PC-3 (cell line): Measurements from ENCODE around the gene OR4P4. TPM values are rescaled to one million over a fixed set of nuclear protein-coding genes. Genes with fewer than 3 reads are reported as not detected.

Experiments used
- ATAC-seq: fragments of 200-7000 bp; cut with Tn5 transposase; 2 replicates; pipeline ENCODE4 v1.9.1; 2020; ENCODE audit warnings: mild to moderate bottlenecking, moderate library complexity
- Bru-seq: library from RNA; stranded (reverse); fragments of 400-500 nt; gene quantifications from one replicate; lab custom pipeline; 2021; lab: Mats Ljungman, UMichigan
- BruChase-seq, 2 experiments: library from RNA; stranded (reverse); fragments of 400-500 nt; gene quantifications; one replicate each; lab custom pipeline; 2021; lab: Mats Ljungman, UMichigan
- BruUV-seq: library from RNA; stranded (reverse); fragments of 400-500 nt; replicated peaks from 2 replicates; lab custom pipeline; 2021; lab: Mats Ljungman, UMichigan
- CTCF ChIA-PET: fragments of 300-600 bp; sonication (Branson Sonifier 250); formaldehyde crosslinking; loops from one replicate; lab custom pipeline; 2022; ENCODE audit warnings: antibody characterized with exemption; lab: Charles Lee
- POLR2A ChIA-PET: fragments of 300-600 bp; sonication (Branson Sonifier 250); formaldehyde crosslinking; loops from one replicate; lab custom pipeline; 2022; ENCODE audit warnings: antibody characterized with exemption; ENCODE audit not compliant: unreplicated experiment; lab: Charles Lee
- DNase-seq: peaks from one replicate; pipeline ENCODE4 v3.0.0-alpha.2; 2015
- H2AFZ ChIP-seq: fragments of 300-600 bp; sonication (generic); 2 replicates; pipeline ENCODE4 v1.6.0; 2016; ENCODE audit warnings: antibody characterized with exemption, low read length
- H3F3A ChIP-seq: fragments of 300-600 bp; sonication (generic); one replicate; pipeline ENCODE4 v1.6.0; 2017; ENCODE audit warnings: antibody characterized with exemption, low read length, control low read depth, mild to moderate bottlenecking; ENCODE audit not compliant: unreplicated experiment
- H3K27ac ChIP-seq: fragments of 300-600 bp; sonication (generic); 2 replicates; pipeline ENCODE4 v1.5.1; 2016; ENCODE audit warnings: mild to moderate bottlenecking, low read length
- H3K27me3 ChIP-seq: fragments of 300-600 bp; sonication (generic); 2 replicates; pipeline ENCODE4 v1.6.1; 2016; ENCODE audit warnings: low read length, mixed read lengths
- H3K36me3 ChIP-seq: fragments of 300-600 bp; sonication (generic); 2 replicates; pipeline ENCODE4 v1.6.1; 2016; ENCODE audit warnings: low read depth, mixed run types, low read length, mixed read lengths
- H3K4me1 ChIP-seq: fragments of 300-600 bp; sonication (generic); 2 replicates; pipeline ENCODE4 v1.5.1; 2016; ENCODE audit warnings: low read length; ENCODE audit not compliant: insufficient read depth
- H3K4me2 ChIP-seq: fragments of 300-600 bp; sonication (generic); 2 replicates; pipeline ENCODE4 v1.6.0; 2016; ENCODE audit warnings: low read length
- H3K4me3 ChIP-seq: fragments of 300-600 bp; sonication (generic); 2 replicates; pipeline ENCODE4 v1.5.1; 2016; ENCODE audit warnings: mild to moderate bottlenecking, low read length, mixed read lengths
- H3K79me2 ChIP-seq: fragments of 300-600 bp; sonication (generic); 2 replicates; pipeline ENCODE4 v1.6.1; 2017; ENCODE audit warnings: low read length, mixed read lengths
- H3K9ac ChIP-seq: fragments of 300-600 bp; sonication (generic); 2 replicates; pipeline ENCODE4 v1.6.0; 2016; ENCODE audit warnings: mild to moderate bottlenecking, low read length
- H3K9me2 ChIP-seq: fragments of 300-600 bp; sonication (generic); replicated peaks from 2 replicates; pipeline ENCODE4 v1.6.1; 2016; ENCODE audit warnings: mixed run types, low read length, mixed read lengths
- H3K9me3 ChIP-seq: fragments of 300-600 bp; sonication (generic); 2 replicates; pipeline ENCODE4 v1.6.1; 2016; ENCODE audit warnings: low read length, mixed read lengths
- H4K20me1 ChIP-seq: fragments of 300-600 bp; sonication (generic); 2 replicates; pipeline ENCODE4 v1.6.1; 2016; ENCODE audit warnings: low read length, mixed read lengths
- CTCF ChIP-seq: fragments of 300-600 bp; sonication (generic); conservative IDR thresholded peaks from 2 replicates; pipeline ENCODE4 v1.5.1; 2017; ENCODE audit warnings: antibody characterized with exemption, low read depth, mild to moderate bottlenecking, low read length
- EZH2 ChIP-seq: fragments of 300-600 bp; sonication (generic); IDR thresholded peaks from one replicate; pipeline ENCODE4 v1.6.1; 2017; ENCODE audit warnings: antibody characterized with exemption, mild to moderate bottlenecking, low read length; ENCODE audit not compliant: unreplicated experiment
- EZH2phosphoT487 ChIP-seq: fragments of 300-600 bp; sonication (generic); IDR thresholded peaks from 2 replicates; pipeline ENCODE4 v1.6.1; 2018; ENCODE audit warnings: mild to moderate bottlenecking, antibody characterized with exemption, low read length, borderline replicate concordance
- intact Hi-C: fragments of 100-400 bp; cut with micrococcal nuclease; formaldehyde crosslinking; loops from 2 replicates; pipeline ENCODE4 v1.9.0; 2023
- long read RNA-seq: library from polyadenylated mRNA; unstranded; transcript quantifications from one replicate; pipeline ENCODE4 v2.0.0, GENCODE V29; 2021; ENCODE audit not compliant: unreplicated experiment
- total RNA-seq: library from RNA; depleted of rRNA; stranded (reverse); fragments of >200 nt; gene quantifications from 2 replicates; pipeline ENCODE4 v1.2.3, GENCODE V29; 2014; rRNA removed

Gene OR4P4
- total RNA-seq (not detected in 2 replicates), Bru-seq, nascent RNA (not detected), BruChase-seq, experiment 1, labeled RNA remaining after a 6-hour chase (not detected), BruChase-seq, experiment 2, labeled RNA remaining after a 2-hour chase (not detected)
- long read RNA-seq = 0 reads

GRCh38 chr11:55634813-55635212 is at the start of gene OR4P4:
OR4P4 (plus strand) TSS chr11:55635113.
- no peaks in the 10 kb centered on the region for H3F3A ChIP-seq
- no peaks in the 10 kb centered on the region for H3K27me3 ChIP-seq
- no peaks in the 10 kb centered on the region for H3K79me2 ChIP-seq
- no peak for DNase-seq
- ChIA-PET CTCF (no interaction called here), POLR2A (no interaction called here)
- no TSS peak for BruUV-seq
- H3K27ac ChIP-seq = no peak within 1 kb of the TSS
- no peaks in the 10 kb centered on the region for H3K4me1 ChIP-seq
- no peaks in the 10 kb centered on the region for H4K20me1 ChIP-seq
- H3K9ac ChIP-seq = no peak within 1 kb of the TSS
- ATAC-seq = no peak
- no peak within 1 kb of the TSS for H3K4me2 ChIP-seq
- no peak within 1 kb of the TSS for H2AFZ ChIP-seq
- no peaks in the 10 kb centered on the region for H3K9me3 ChIP-seq
- no peaks in the 10 kb centered on the region for H3K9me2 ChIP-seq
- intact Hi-C loops = no loop called here
- no peaks in the 10 kb centered on the region for H3K36me3 ChIP-seq
- TF ChIP-seq CTCF (no peak), EZH2 (no peak), EZH2phosphoT487 (no peak)
- no peak within 1 kb of the TSS for H3K4me3 ChIP-seq

GRCh38 chr11:55607545-55607944 is 27.4 kb upstream of the OR4P4 start, which contains the start of gene OR4C11:
OR4C11 (minus strand) TSS chr11:55607645; CDS start chr11:55604373, 3,272 bp downstream.
- no peaks in the 10 kb centered on the region for H3K27me3 ChIP-seq
- ATAC-seq = no peak
- no peaks in the 10 kb centered on the region for H3K4me1 ChIP-seq
- TF ChIP-seq EZH2 = no peak
- TF ChIP-seq EZH2phosphoT487 = no peak
- TF ChIP-seq CTCF = no peak
- H4K20me1 ChIP-seq = no peaks in the 10 kb centered on the region
- no peak within 1 kb of the TSS for H3K27ac ChIP-seq
- H3K36me3 ChIP-seq = no peaks in the 10 kb centered on the region
- DNase-seq = no peak
- no peaks in the 10 kb centered on the region for H3K79me2 ChIP-seq
- POLR2A ChIA-PET = no interaction called here
- no peak within 1 kb of the TSS for H3K4me3 ChIP-seq
- intact Hi-C loops = no loop called here
- no peaks in the 10 kb centered on the region for H3K9me2 ChIP-seq
- no TSS peak for BruUV-seq
- H3K9me3 ChIP-seq = no peaks in the 10 kb centered on the region
- no peaks in the 10 kb centered on the region for H3F3A ChIP-seq
- H3K4me2 ChIP-seq = no peak within 1 kb of the TSS
- no peak within 1 kb of the TSS for H2AFZ ChIP-seq
- CTCF ChIA-PET = no interaction called here
- no peak within 1 kb of the TSS for H3K9ac ChIP-seq

GRCh38 chr11:55624531-55624930 is 10.4 kb upstream of the OR4P4 start:
- H4K20me1 ChIP-seq = no peaks in the 10 kb centered on the region
- H3K27me3 ChIP-seq = no peaks in the 10 kb centered on the region
- H3K9me2 ChIP-seq = no peaks in the 10 kb centered on the region
- H3K4me2 ChIP-seq = no peak overlapping the region
- ATAC-seq (no peak), DNase-seq (peak; percentile 53)
- no peaks in the 10 kb centered on the region for H3K36me3 ChIP-seq
- H2AFZ ChIP-seq = no peak overlapping the region
- H3K4me3 ChIP-seq = no peak overlapping the region
- POLR2A ChIA-PET = no interaction called here
- CTCF ChIA-PET = no interaction called here
- H3K4me1 ChIP-seq = no peaks in the 10 kb centered on the region
- H3K9me3 ChIP-seq = no peaks in the 10 kb centered on the region
- no peak overlapping the region for H3K9ac ChIP-seq
- no peak overlapping the region for H3K27ac ChIP-seq
- no peak for TF ChIP-seq EZH2phosphoT487
- no peak for TF ChIP-seq EZH2
- TF ChIP-seq CTCF = no peak
- intact Hi-C loops = no loop called here
- no TSS peak for BruUV-seq
- H3K79me2 ChIP-seq = no peaks in the 10 kb centered on the region
- H3F3A ChIP-seq = no peaks in the 10 kb centered on the region
